A549 (cell line): ENCODE measurements around the gene CFAP77. TPM values are rescaled to one million over a fixed set of nuclear protein-coding genes. Genes with fewer than 3 reads are reported as not detected.

Experiments used
- ATAC-seq, 2 experiments: fragments of 200-7000 bp in 1 of 2; fragments of >200 bp in 1 of 2; cut with Nextera tagmentation in 1 of 2; cut with Tn5 transposase in 1 of 2; 3 replicates each; pipeline versions ENCODE4 v1.8.0 to v1.9.1; 2018 to 2020; ENCODE audit warnings: mild to moderate bottlenecking in 1 of 2, moderate library complexity in 1 of 2
- CTCF ChIA-PET: fragments of 300-600 bp; sonication (Branson Sonifier 250); formaldehyde crosslinking; extraction: SDS; loops from one replicate; lab custom pipeline; 2021; ENCODE audit warnings: antibody characterized with exemption, inconsistent platforms; lab: Yijun Ruan, JAX
- POLR2A ChIA-PET: fragments of 350-600 bp; formaldehyde crosslinking; extraction: SDS; loops from one replicate; lab custom pipeline; 2021; ENCODE audit warnings: antibody characterized with exemption, inconsistent platforms; lab: Yijun Ruan, JAX
- DNase-seq, 2 experiments: peaks; one replicate each; pipeline versions ENCODE4 v3.0.0 to v3.0.0-alpha.2; 2011 to 2016; ENCODE audit warnings: low read depth in 1 of 2, low spot score in 1 of 2
- FAIRE-seq: peaks from 2 replicates; lab custom pipeline; 2011; peaks lifted over from hg19 to GRCh38; lab: Jason Lieb, UNC
- H3K27ac ChIP-seq, 2 experiments: fragments of >200 bp; sonication (Bioruptor Twin); formaldehyde crosslinking; 3 replicates each; pipeline ENCODE4 v1.5.1; 2016 to 2017
- H3K4me1 ChIP-seq: fragments of >200 bp; sonication (Bioruptor Twin); formaldehyde crosslinking; 3 replicates; pipeline ENCODE4 v1.6.1; 2016
- H3K4me2 ChIP-seq: fragments of >200 bp; sonication (Bioruptor Twin); formaldehyde crosslinking; 3 replicates; pipeline ENCODE4 v1.6.1; 2016
- H3K4me3 ChIP-seq: fragments of >200 bp; sonication (Bioruptor Twin); formaldehyde crosslinking; 3 replicates; pipeline ENCODE4 v1.5.1; 2016
- H3K9me3 ChIP-seq: fragments of >200 bp; sonication (Bioruptor Twin); formaldehyde crosslinking; 3 replicates; pipeline ENCODE4 v1.6.1; 2016
- ATOH8 ChIP-seq: fragments of 250-450 bp; sonication (Bioruptor Pico); IDR thresholded peaks from 2 replicates; pipeline ENCODE4 v1.5.0; 2020; ENCODE audit warnings: low read depth, mild to moderate bottlenecking, moderate library complexity
- CBX2 ChIP-seq: fragments of 200-600 bp; sonication (generic); IDR thresholded peaks from 2 replicates; pipeline ENCODE4 v1.6.1; 2016; ENCODE audit warnings: low read depth, mild to moderate bottlenecking, borderline replicate concordance
- CTCF ChIP-seq: fragments of >200 bp; sonication (Bioruptor Twin); formaldehyde crosslinking; IDR thresholded peaks from 3 replicates; pipeline ENCODE4 v1.5.1; 2016
- EHMT2 ChIP-seq: fragments of 200-600 bp; sonication (generic); IDR thresholded peaks from 2 replicates; pipeline ENCODE4 v1.6.1; 2016; ENCODE audit warnings: antibody characterized with exemption, low read depth, mild to moderate bottlenecking, moderate library complexity
- ELK1 ChIP-seq: fragments of 150-350 bp; IDR thresholded peaks from 2 replicates; pipeline ENCODE4 v1.6.1; 2014; ENCODE audit warnings: low read depth, mild to moderate bottlenecking, low read length
- FOSL2 ChIP-seq, 2 experiments: fragments of 450-650 bp in 1 of 2; fragments of >200 bp in 1 of 2; sonication (Bioruptor Twin) in 1 of 2; formaldehyde crosslinking; IDR thresholded peaks; 2 replicates each; pipeline versions ENCODE4 v1.5.0 to v1.6.1; 2016 to 2020; ENCODE audit warnings: mild to moderate bottlenecking in 1 of 2, moderate library complexity in 1 of 2
- HMGXB4 ChIP-seq: fragments of 250-450 bp; sonication (Bioruptor Pico); IDR thresholded peaks from 2 replicates; pipeline ENCODE4 v1.5.0; 2021; ENCODE audit warnings: mild to moderate bottlenecking, moderate library complexity, borderline replicate concordance
- HOXB5 ChIP-seq: fragments of 250-450 bp; sonication (Bioruptor Pico); IDR thresholded peaks from 2 replicates; pipeline ENCODE4 v1.5.0; 2020; ENCODE audit warnings: mild to moderate bottlenecking, moderate library complexity
- JUN ChIP-seq, 2 experiments: fragments of >200 bp; sonication (Bioruptor Twin); formaldehyde crosslinking; IDR thresholded peaks; 2 replicates in 1 of 2; 3 replicates in 1 of 2; pipeline ENCODE4 v1.6.1; 2016 to 2017
- MAX ChIP-seq: IDR thresholded peaks from 2 replicates; pipeline ENCODE4 v1.6.1; 2012
- PBX3 ChIP-seq: IDR thresholded peaks from 2 replicates; pipeline ENCODE4 v1.6.1; 2012
- POLR2AphosphoS2 ChIP-seq: conservative IDR thresholded peaks from 2 replicates; pipeline ENCODE4 v1.6.1; 2012; ENCODE audit warnings: low read length, improper control_type of control experiment, inconsistent platforms
- RAD21 ChIP-seq, 2 experiments: fragments of >200 bp in 1 of 2; sonication (Bioruptor Twin) in 1 of 2; formaldehyde crosslinking in 1 of 2; IDR thresholded peaks in 1 of 2; conservative IDR thresholded peaks in 1 of 2; 2 replicates in 1 of 2; 3 replicates in 1 of 2; pipeline ENCODE4 v1.6.1; 2012 to 2018; ENCODE audit warnings: inconsistent platforms in 1 of 2
- ZC3H11A ChIP-seq: fragments of 450-650 bp; IDR thresholded peaks from 2 replicates; pipeline ENCODE4 v1.6.1; 2014; ENCODE audit warnings: antibody characterized with exemption, mild to moderate bottlenecking
- ZFP36 ChIP-seq: fragments of 450-650 bp; IDR thresholded peaks from 2 replicates; pipeline ENCODE4 v1.6.1; 2014; ENCODE audit warnings: borderline replicate concordance; ENCODE audit not compliant: partially characterized antibody
- WGBS: methylation state at CpG from one replicate; pipeline ENCODE4 v1.1.6; 2017; ENCODE audit errors: missing lambda C conversion rate; 5-methylcytosine and 5-hydroxymethylcytosine counted together
- polyA plus RNA-seq, 4 experiments: library from polyadenylated mRNA; depleted of rRNA in 3 of 4; stranded (reverse); fragments of >200 nt; fragmentation: RNase III in 1 of 4; extraction: RNeasy Plus Mini Kit Qiagen cat#74134 plus additional on column Dnase treatment in 1 of 4; gene quantifications; 2 replicates in 3 of 4; 3 replicates in 1 of 4; pipeline ENCODE4 v1.2.3, GENCODE V29; 2011 to 2017

CFAP77 gene
- polyA plus RNA-seq, 2 of the 4 experiments (the other 2 are of a cell fraction), result 0.05 TPM; not detected in 1

- TF ChIP-seq HOXB5, result no peak
- TF ChIP-seq, all 56 proteins: peak for 0
Observed at GRCh38 chr9:132440735-132441134, 30.7 kb downstream of the CFAP77 start (continued).

GRCh38 chr9:132441404-132441803 is 31.4 kb downstream of the CFAP77 start:
- H3K4me3 ChIP-seq, result no peak overlapping the region
- TF ChIP-seq ZC3H11A, result no peak
- TF ChIP-seq ZFP36, result no peak
- TF ChIP-seq PBX3, result no peak
- CTCF ChIA-PET, result interaction anchor here (1.2 kb wide), 1 partner anchor 13 kb away, joined by 3 read pairs; no protein-coding TSS in a partner anchor
- FAIRE-seq, result no peak
- no peak; a peak in 1 of 6 replicates for ATAC-seq
- POLR2A ChIA-PET, result no interaction called here
- DNase-seq, result no peak
- H3K4me1 ChIP-seq, result no peaks in the 10 kb centered on the region
- 52% methylated on average over 10 of the region's 10 CpGs for WGBS
- H3K4me2 ChIP-seq, result no peak overlapping the region
- H3K27ac ChIP-seq, result no peak overlapping the region
- no peaks in the 10 kb centered on the region for H3K9me3 ChIP-seq

- no peak overlapping the region for H3K4me2 ChIP-seq
- no peak for ATAC-seq
Observed at GRCh38 chr9:132443951-132444607, 34.1 kb downstream of the CFAP77 start.

More at GRCh38 chr9:132443951-132444607, 34.1 kb downstream of the CFAP77 start:
- H3K9me3 ChIP-seq, result no peaks in the 10 kb centered on the region
- POLR2A ChIA-PET, result no interaction called here
- H3K4me1 ChIP-seq, result no peaks in the 10 kb centered on the region
- CTCF ChIA-PET, result no interaction called here
- TF ChIP-seq JUN (IDR thresholded peaks at IDR 0.05), result no peak
- TF ChIP-seq ELK1, result no peak
- no peak for TF ChIP-seq CBX2
- no peak for TF ChIP-seq HMGXB4 (CRISPR knock-in tag)
- no peak for TF ChIP-seq CTCF
- no peak for TF ChIP-seq RAD21 (conservative IDR thresholded peaks at IDR 0.05 in 1 of 2, IDR thresholded peaks at IDR 0.05 in 1 of 2)
- no peak for TF ChIP-seq EHMT2
- no peak for TF ChIP-seq FOSL2 (IDR thresholded peaks at IDR 0.05)
- TF ChIP-seq FOSL2 (CRISPR knock-in tag; IDR thresholded peaks at IDR 0.05), result no peak
- no peak for TF ChIP-seq POLR2AphosphoS2
- TF ChIP-seq MAX, result no peak
- TF ChIP-seq PBX3, result no peak
- no peak for TF ChIP-seq ATOH8
- TF ChIP-seq, all 56 proteins: peak for 0
- Histone ChIP-seq H3K27ac (no peak overlapping the region), H3K4me3 (no peak overlapping the region)
- WGBS, result 31% methylated on average over 10 of the region's 10 CpGs
- FAIRE-seq (no peak), DNase-seq (no peak)
